ENCODE data around the gene COPA.
"Not testable (repeated sequence)": the region's sequence is repeated elsewhere in the genome, so short reads cannot be mapped to it uniquely, and the experiment has no call there.

Gene COPA

DNA sequence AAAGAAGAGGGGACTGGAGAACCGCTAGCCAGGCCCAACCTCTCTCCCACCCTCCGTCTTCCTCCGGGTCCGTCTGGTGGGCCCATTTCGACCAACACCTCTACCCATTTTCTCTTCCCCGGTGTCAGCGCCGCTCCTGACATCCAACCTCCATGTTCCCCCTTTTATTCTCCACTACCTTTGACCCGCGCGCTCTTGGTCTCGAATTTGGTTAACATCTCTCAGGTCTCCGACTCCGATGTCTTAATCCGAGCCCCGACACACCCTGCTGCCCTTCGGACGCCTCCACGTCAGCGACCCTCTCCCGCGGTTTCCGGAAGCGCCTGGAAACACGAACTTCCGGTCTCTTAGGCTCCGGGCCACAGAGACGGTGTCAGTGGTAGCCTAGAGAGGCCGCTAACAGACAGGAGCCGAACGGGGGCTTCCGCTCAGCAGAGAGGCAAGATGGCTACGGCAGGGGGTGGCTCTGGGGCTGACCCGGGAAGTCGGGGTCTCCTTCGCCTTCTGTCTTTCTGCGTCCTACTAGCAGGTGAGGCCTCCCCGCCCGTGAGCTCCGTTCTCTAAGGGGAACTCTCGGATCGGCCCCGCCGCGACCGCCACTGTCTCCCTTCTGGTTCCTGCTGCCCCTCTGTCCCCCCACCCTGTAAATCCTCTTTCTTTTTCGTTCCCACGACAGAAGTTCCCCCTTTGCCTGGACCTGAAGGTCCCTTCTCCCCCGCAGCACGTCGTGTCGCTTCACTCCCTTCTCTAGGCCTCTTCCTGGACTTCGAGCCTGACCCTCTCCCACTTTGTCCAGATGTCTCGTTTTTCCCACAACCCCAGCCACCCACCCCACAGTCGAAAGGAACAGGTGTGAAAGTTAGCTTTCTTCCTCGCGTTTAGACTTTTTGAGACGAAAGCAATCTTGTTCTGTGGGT lies at the start of gene COPA, which contains the start of gene NCSTN:
Gene COPA, minus strand, starts transcription at position 298 of the 917 bp plus-strand sequence. Its CDS starts 80 bp downstream, at position 218.
Gene NCSTN, plus strand, starts transcription at position 431 of the 917 bp plus-strand sequence. Its CDS starts 14 bp downstream, at position 445.
- peak; percentile 84 for DNase-seq (ENCODE audit: low read depth, low spot score)

DNA sequence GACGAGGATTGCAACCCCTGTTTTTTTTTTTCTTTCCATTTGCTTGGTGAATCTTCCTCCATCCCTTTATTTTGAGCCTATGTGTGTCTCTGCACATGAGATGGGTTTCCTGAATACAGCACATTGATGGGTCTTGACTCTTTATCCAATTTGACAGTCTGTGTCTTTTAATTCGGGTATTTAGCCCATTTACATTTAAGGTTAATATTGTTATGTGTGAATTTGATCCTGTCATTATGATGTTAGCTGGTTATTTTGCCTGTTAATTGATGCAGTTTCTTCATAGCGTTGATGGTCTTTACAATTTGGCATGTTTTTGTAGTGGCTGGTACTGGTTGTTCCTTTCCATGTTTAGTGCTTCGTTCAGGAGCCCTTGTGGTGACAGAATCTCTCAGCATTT lies 45.4 kb upstream of the COPA start:
- DNase-seq (ENCODE audit: low read depth, low spot score): not testable (repeated sequence)

DNA sequence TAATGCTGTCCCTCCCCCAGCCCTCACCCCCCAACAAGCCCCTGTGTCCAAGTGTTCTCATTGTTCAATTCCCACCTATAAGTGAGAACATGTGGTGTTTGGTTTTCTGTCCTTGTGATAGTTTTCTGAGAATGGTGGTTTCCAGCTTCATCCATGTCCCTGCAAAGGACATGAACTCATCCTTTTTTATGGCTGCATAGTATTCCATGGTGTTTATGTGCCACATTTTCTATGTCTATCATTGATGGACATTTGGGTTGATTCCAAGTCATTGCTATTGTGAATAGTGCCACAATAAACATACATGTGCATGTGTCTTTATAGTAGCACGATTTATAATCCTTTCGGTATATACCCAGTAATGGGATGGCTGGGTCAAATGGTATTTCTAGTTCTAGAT lies 41.8 kb upstream of the COPA start:
- DNase-seq (ENCODE audit: low read depth, low spot score): not testable (repeated sequence)

DNA sequence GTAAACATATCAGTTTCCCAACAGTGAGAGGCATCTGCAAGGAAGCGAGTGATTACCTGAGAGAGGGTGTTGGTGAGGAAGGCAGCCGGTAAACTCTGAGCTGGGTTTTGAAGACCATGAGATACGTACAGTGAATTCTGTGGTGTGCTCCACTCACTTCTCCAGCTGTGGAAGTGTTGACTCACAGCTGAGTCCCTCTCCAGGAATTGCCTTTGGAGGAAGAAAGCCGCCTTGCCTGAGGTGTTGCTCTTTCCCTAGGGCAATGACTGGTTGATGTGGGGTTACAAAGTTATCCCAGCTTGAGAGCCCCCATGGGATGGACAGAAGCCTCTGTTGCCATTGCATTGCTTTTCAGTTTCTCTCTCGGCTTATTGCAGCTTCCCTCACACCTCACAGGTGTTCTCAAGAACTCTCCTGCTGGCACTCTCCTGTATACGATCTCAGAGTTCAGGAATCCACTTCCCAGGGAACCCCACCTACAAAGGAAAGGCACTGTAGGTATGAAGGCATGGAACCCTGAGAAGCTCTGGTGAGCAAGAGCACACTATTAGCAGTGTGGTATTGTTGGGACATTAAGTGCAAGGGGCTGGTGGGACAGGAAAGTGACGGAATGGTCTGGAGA lies 34.6 kb upstream of the COPA start:
- no peak for DNase-seq (ENCODE audit: low read depth, low spot score)

DNA sequence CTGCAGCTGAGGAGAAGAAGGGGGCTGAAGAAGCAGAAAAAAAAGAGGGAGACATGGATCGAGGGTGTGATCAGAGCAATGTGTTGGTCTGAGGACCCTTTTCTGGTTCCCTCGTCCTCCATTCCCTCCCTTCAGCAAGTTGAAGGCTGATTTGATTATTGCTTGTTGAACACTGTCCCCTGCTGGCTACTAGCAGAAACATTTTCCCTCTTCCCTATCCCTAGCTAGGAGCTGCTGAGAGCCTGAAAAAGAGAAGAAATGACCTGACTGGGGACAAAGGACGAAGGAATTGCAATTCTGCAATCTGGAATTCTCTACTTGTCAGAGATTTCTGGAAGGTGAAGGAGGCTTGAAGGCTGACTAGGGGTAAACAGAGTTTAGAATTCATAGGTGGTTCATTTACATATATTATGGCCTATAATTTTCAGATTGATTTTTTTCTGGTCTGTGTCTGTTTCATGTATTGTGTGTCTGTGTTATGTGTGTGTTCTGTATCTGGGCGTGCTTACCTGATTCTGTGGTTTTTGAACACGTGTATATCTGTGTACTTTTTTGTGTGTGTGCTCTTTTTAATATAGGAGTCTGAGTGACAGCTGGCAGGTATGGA lies 33.6 kb upstream of the COPA start:
- no peak for DNase-seq (ENCODE audit: low read depth, low spot score)

DNA sequence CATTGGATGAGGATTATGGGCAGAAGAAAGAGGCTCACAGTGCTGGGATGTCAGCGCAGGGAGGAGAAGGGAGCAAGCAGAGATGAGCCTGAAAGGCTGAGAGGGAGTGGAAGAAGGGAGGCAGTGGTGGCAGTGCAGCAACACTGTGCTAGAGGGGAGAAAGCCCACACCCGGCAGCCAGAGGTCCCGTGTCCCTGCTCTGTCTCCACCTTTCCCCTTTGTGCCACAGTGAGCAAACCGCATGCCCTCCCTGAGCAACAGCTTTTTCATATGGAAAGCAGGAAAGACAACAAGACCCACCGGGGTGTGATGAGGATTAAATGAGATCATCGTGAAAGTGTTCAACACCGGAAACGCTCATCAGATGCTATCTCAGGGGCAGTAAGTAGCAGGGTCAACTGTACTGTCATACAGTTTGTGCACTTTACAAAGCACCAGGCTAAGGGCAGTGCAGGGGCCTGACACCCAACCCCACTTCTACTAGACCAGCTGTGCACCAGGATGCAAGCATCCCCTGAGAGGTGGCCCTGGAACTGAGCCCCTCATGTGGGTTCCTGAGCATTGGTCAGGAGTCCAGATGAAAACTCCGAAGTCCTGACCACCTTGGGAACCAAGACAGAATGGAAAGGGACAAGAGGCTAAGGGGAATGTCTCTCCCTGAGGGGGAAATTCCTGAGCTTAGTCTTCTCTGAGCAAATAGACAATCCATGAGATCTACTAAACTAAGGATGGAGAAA lies 32.9 kb upstream of the COPA start:
- DNase-seq (ENCODE audit: low read depth, low spot score): no peak

DNA sequence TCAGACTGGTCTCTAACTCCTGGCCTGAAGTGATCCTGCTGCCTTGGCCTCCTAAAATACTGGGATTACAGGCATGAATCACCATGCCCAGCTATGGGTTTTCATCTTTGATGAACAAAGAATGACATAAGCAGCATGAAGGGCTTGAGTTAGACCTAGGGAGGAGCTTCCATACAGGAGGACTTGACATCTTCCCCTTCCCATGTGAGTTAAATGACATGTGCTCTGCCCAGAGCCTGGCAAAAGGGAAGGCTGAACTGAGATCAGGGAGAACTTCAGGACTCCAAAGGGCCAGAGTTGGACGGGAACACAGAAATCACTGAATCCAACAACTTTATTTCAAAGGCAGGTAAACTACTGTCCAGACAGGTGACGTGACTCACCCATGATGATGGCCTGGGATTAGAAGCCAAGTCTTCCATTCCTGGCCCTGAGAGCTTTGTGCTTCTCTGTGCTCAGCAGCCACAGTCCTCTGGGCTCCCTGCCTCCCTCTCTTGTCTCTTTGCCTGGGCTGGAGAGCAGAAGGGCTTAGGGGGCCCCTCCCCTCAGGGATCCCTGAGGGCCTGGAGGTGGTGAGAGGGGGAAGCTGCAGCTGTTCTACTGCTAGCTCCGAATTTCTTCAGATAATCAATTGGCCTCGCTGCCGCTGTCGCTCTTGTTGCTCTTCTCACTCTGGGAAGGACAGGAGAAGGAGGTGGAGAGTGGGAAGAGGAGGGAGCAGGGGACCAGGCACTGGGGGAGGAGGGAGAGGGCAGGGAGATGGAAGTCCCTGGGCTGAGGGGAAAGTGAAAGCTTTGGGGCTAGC lies 31.5 kb upstream of the COPA start:
- DNase-seq (ENCODE audit: low read depth, low spot score): no peak

DNA sequence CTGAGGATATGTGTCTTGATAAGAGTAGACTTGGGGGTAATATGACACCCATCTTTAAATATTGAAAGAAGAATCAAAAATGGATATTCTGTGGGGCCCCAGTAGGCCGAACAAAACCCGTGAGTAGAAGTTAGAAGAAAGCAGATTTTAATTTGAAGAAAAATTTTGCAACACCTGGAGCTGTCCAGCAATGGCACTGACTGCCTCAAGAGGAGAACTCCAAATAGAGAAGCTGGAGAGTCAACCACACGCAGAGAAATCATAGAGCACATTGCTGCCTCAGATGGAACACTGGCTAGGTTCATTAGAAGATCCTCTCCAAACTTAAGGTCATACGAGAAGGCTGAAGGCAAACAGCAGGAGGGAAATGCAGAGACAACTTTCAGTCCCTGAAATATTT lies 30.6 kb upstream of the COPA start:
- DNase-seq (ENCODE audit: low read depth, low spot score): no peak

DNA sequence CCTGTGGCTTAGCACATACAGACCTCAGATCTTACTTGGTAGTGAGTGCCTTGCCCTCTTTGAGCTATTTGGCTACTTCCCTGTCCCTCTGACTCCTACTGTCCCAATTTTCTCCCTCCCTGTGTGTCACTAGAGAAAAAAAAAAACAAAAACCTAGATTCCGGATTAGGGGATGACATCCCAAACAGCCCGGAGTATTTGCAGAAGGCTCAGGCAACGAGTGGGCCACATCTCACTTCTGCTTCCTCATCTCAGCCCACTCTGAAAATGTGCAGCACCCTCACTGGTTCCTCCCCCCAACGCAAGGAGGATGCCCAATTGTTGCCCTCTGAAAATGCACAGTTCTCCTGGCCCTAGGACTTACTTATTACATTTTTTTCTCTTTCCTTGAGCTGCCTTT lies 28.7 kb upstream of the COPA start:
- DNase-seq (ENCODE audit: low read depth, low spot score): no peak

DNA sequence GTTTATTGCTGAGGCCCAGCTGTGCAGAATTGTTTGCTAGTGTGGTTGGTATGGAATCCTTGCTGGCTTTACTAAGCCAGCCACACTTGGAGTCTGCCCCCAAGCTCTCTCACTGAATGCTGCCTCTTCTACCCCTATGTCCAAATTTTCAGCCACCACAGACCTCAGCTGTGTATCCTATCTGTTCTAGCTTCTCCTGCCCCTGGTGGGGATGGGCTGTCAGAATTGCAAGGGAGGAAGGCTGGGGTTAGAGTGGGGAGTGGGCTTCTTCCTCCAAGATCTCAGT lies 28.2 kb upstream of the COPA start:
- DNase-seq (ENCODE audit: low read depth, low spot score): no peak

DNA sequence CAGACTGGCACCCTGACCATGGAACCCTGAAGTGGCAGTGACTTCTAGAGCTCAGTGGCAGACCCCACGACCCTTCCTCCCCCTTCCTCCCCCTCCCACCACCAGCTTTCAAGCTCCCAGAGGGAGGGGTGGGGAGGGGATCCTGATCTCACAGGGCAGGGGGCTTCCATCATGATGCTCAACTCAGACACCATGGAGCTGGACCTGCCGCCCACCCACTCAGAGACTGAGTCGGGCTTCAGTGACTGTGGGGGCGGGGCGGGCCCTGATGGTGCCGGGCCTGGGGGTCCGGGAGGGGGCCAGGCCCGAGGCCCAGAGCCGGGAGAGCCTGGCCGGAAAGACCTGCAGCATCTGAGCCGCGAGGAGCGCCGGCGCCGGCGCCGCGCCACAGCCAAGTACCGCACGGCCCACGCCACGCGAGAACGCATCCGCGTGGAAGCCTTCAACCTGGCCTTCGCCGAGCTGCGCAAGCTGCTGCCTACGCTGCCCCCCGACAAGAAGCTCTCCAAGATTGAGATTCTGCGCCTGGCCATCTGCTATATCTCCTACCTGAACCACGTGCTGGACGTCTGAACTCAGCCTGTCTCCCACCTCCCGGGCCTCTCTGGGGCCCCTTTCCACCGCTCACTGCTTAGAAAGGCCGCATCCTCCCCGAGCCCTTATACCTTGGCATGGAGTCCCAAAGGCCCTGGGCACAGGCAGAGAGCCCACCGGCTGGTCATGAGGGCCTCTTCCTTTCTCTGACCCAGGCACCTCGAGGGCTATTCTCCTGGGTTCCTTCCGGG lies 27.7 kb upstream of the COPA start:
- no peak for DNase-seq (ENCODE audit: low read depth, low spot score)

DNA sequence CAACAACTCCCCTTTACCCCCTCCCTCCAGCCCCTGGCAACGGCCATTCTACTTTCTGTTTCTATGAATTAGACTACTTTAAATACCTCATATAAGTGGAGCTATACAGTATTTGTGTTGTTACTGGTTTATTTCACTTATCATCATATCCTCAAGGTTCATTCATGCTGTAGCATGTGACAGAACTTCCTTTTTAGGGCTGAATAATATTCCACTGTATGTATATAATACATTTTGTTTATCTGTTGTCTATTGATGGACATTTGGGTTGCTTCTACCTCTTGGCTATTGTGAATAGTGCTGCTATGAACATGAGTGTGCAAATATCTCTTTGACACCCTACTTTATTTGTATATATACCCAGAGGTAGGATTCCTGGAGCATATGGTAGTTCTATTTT lies 26.0 kb upstream of the COPA start:
- DNase-seq (ENCODE audit: low read depth, low spot score): no peak

DNA sequence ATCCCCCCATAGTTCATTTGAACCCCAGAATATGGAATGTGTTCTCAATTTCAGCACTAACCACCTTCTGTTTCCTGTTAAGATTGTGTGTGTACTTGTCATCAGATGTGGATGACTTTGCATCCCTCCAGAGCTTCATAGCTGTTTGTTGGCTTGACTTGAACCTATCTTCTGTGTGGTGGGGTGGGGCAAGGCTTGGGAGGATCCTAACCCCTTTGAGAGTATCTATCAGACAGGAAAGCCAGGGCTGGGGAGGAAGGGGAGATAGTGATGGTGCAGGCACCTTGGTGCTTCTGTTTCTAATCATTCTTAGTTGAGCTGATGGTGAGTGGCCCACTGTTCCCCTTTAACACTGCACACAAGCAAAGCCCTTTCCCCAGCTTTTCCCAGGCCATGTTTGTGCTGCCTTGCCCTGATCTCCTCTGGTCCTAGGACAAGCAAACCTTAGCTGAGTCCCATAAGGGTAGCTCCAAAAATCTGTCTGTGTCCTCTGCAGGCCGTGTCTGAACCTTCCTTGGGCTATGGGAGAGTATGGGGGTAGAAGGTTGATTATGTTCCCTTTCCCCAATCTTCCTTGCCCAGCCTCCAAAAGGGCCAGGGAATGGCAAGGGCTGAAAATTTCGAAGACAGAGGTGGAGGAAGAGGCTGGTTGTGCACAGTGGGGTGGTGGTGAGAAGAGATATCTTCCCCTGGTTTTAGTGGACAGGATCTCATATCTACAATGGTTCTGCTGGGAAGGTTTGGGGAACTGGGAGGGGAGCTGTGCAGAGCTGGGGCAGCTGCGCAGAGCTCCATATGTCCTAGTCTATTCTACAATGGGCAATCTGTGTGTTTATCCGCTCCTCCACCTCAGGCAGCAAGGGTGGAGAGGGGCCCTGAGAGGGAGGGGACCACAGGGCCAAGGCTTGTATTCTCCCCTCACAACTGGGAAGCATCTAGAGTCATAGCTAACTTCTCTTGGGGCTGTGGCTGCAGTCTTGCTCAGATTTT lies 25.2 kb upstream of the COPA start:
- no peak for DNase-seq (ENCODE audit: low read depth, low spot score)

DNA sequence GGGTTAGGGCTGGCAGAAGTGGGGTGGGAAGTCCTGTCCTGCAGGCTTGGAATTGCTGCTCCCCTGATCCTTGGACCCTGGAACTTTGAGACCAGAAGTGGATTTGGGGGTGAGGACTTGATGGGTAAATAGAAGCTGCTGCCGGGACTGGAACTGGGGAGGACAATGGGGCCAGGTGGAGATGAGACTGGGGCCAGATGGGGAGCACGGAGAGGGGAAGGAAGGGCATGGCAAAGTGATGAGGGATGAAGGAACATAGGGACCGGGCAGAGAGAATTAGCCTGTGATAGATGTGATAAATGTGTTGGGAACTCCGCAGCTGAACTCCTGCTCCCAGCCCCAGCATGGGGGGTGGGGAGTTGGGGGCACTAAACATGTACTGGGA lies 24.5 kb upstream of the COPA start:
- DNase-seq (ENCODE audit: low read depth, low spot score): no peak

DNA sequence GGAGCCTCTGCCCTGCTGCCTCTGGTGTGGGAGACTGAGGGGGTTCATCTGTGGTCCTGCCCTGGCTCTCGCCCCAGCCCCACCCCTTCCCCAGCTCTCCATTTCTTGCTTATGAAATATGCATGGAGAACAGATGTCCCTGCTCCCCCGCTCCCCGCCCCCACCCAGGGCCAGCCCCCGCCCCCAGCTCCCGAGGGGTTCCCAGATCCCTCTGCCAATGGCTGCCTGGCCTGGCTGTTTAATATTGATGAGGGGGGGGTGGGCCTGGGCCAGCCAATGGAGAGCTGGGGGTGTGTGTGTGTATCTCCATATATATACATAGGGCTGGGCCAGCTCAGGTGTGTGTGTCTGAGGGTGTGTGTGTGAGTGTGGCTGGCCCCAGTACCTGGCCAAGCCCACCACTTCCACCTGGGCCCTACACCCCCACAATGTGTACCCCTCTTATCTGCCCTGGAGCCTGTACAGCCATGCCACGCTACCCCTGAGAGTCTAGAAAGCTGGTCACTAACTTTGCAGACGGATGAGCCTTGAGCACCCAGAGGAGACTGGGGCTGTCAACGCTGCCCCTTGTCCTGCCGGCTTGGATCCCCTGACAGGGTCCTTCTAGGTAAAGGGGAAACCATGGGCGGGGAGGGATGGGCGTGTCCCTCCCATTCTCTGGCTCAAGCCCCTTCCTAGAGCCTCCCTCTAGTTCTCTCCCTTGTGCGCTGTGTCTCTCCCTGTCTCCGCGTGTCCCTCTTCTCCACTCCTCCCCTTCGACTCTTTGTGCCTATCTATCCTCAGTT lies 23.9 kb upstream of the COPA start, which contains the start of gene NHLH1:
Gene NHLH1, plus strand, starts transcription at position 341 of the 785 bp plus-strand sequence. CDS start 3,661 bp downstream, outside the sequence.
- DNase-seq (ENCODE audit: low read depth, low spot score): no peak

DNA sequence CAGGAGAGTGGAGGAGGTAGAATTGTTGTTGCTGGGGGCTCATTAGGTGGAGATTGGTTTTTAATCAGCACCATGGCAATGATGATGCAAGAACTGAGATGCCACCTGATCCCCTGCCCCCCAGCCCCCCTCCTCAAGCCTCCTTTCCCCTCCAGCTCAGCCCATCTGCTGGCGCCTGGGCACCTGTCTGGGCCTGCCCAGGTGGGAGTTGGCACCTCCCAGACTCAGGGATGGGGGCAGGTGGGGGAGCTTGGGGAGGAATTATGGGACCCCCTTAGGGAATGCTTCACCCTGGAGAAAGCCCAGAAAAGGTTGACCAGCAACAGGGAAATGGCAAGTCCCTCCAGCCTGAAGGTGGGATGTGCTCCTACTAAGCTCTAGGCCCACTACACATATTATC lies 22.3 kb upstream of the COPA start:
- no peak for DNase-seq (ENCODE audit: low read depth, low spot score)

DNA sequence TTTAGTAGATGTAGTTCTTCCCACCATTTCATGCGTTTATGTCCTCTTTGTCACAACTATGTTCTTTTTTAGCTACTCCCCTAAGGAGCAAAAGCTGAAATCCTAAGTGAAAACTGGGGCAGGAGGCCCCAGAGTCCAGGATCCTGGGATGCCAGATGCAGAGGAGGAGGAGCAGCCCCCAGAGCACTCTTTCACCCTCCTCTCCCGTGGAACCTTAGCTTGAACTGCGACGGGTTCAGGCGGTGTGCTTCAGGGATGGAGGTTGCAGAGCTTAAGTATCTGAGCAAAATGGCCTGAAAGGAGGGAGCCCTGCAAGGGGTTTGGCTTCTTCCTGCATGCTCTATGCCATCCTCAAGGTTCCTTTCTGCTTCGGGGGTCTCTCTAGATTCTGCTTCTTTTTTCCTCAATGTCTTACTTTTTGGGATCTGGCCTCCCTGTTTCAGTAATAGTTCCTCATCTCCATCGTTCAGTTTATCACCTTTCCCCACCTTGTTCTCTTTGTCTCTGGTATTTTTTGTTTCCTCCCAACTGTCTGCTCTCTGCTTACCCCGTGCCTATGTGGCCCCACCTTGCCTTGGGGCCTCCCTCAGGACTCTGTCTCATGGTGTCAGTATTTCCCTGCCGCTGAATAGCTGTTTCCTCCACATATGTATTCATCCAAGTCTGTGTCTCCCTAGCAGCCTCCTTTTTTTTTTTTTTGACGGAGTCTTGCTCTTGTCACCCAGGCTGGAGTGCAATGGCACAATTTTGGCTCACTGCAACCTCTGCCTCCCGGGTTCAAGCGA lies 21.1 kb upstream of the COPA start:
- no peak for DNase-seq (ENCODE audit: low read depth, low spot score)
